ENCODE results near the gene DCPS.
"Not testable (repeated sequence)": the region's sequence is repeated elsewhere in the genome, so short reads cannot be mapped to it uniquely, and the experiment has no call there.

Gene DCPS

GRCh38 chr11:126290887-126291286 is 13.0 kb upstream of the DCPS start:
- DNase-seq: no peak

GRCh38 chr11:126293726-126294125 is 10.1 kb upstream of the DCPS start:
- no peak for DNase-seq

- DNase-seq: no peak
Observed at GRCh38 chr11:126297004-126297403, 6.9 kb upstream of the DCPS start.

GRCh38 chr11:126304457-126305075 is 706 bp downstream of the DCPS start:
- DNase-seq: peak; percentile 47

GRCh38 chr11:126305699-126306098 is 1.8 kb downstream of the DCPS start:
- DNase-seq: no peak

- no peak for DNase-seq
Observed at GRCh38 chr11:126307706-126308105, 3.8 kb downstream of the DCPS start.

GRCh38 chr11:126308271-126308671 is 4.4 kb downstream of the DCPS start:
- DNase-seq: no peak

- DNase-seq: not testable (repeated sequence)
Observed at GRCh38 chr11:126308771-126309170, 4.9 kb downstream of the DCPS start.

GRCh38 chr11:126310200-126310991 is 6.5 kb downstream of the DCPS start:
- DNase-seq: peak; percentile 38

GRCh38 chr11:126310992-126311310 is 7.1 kb downstream of the DCPS start:
- no peak for DNase-seq

GRCh38 chr11:126311401-126312291 is 7.8 kb downstream of the DCPS start:
- DNase-seq: no peak

- DNase-seq: no peak
Observed at GRCh38 chr11:126312961-126313360, 9.1 kb downstream of the DCPS start.

GRCh38 chr11:126313826-126314225 is 10.0 kb downstream of the DCPS start:
- no peak for DNase-seq

GRCh38 chr11:126317432-126317755 is 13.5 kb downstream of the DCPS start:
- no peak for DNase-seq

- DNase-seq: peak; percentile 90
Observed at GRCh38 chr11:126317756-126318573, 14.1 kb downstream of the DCPS start.

- peak; percentile 37 for DNase-seq
Observed at GRCh38 chr11:126318574-126319373, 14.9 kb downstream of the DCPS start.

- no peak for DNase-seq
Observed at GRCh38 chr11:126319374-126319740, 15.5 kb downstream of the DCPS start.

GRCh38 chr11:126322996-126323395 is 19.1 kb downstream of the DCPS start:
- no peak for DNase-seq

GRCh38 chr11:126327281-126328000 is 23.6 kb downstream of the DCPS start:
- no peak for DNase-seq

GRCh38 chr11:126328001-126328390 is 24.1 kb downstream of the DCPS start:
- no peak for DNase-seq

- DNase-seq: no peak
Observed at GRCh38 chr11:126328444-126328843, 24.6 kb downstream of the DCPS start.
